Activated T-cell treated with anti-CD3 and anti-CD28 coated beads for 1 hour (primary cell): ENCODE results near the gene KRTAP5-3.

ENCODE experiments used
- DNase-seq: peaks from one replicate; pipeline ENCODE4 v3.0.0-alpha.2; 2020; ENCODE audit warnings: low read depth

Gene KRTAP5-3

GRCh38 chr11:1564535-1565172, 43.6 kb downstream of the KRTAP5-3 start:
- no peak for DNase-seq

DNA sequence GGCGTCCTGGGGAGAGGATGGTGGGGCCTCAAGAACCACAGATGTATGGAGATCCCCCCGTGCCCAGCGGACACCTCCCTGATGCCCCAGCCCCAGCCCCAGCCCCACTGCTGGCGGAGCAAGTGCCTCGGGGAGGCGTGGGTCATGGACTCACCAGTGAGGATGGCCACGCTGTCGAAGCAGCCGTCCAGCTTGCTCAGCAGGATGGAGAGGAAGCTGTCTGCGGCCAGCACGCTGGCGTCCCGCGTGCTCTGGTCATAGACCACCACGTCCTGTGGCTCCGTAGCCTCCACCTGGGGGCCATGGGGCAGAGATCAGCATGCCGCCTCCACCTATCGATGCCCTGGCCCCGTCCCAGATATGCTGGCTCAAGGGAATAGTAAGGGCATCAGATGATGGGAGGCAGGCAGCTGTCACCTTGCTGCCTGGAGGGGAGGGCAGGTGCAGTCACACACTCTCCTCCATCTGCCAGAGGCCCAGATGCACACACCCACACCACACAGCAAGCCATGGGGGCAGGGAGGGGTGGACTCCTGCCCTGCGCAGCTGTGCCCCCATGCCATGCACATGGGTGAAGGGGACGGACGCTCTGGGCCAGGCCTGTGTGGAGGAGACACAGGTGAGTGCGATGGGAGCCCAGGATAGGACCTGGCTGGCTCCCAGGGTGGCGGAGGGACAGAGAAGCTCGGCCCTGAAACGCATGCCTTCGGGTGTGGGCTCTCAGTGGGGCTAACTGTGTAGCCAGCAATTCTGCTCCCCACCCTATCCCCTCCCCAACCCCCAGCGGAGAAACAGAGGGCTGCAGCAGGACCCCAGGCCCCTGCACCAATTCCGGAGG, 44.3 kb downstream of the KRTAP5-3 start:
- no peak for DNase-seq

DNA sequence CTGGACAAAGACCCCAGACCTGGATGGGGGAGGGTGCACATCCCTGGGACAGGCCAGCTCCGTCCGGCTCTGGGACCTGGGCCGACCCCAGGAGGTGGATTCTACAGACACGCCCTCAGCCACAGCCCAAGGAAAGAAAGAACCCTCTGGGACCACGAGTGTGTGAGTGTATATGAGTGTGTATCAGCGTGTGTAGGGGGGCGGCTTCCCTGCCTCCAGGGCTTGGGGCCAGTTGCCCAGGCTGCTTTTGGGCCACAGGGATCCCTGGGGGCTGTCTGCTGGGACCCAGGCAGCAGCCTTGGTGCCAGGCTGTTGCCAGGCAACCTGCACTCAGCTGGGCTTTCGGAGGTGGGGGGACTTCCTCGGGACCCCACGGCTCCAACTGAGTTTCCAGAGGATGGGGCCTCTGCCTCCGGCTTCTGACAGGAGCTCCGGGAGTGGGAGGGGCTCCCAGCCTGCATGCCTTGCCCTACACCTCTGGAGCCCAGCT, 45.1 kb downstream of the KRTAP5-3 start:
- DNase-seq = no peak

- no peak for DNase-seq
Observed at GRCh38 chr11:1562469-1563148, 45.7 kb downstream of the KRTAP5-3 start.

DNA sequence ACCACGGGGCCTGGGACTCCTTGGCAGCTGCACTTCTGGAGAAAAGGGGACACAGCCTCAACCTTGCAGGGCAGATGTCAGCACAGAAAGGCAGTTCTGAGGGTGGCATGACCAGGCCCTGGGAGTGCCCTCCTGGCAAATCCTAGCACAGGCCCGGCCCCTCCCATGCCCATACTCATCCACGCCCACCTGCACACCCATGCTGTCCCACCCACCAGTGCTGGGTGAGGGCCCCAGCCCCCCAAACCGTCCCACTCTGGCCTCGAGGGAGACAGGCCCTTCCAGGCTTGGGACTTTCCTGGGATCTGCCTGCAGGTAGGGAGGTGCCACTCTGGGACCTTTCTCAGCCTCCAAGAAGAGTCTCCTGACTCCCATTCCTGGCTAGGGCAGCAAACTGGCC, 46.3 kb downstream of the KRTAP5-3 start:
- DNase-seq = no peak

DNA sequence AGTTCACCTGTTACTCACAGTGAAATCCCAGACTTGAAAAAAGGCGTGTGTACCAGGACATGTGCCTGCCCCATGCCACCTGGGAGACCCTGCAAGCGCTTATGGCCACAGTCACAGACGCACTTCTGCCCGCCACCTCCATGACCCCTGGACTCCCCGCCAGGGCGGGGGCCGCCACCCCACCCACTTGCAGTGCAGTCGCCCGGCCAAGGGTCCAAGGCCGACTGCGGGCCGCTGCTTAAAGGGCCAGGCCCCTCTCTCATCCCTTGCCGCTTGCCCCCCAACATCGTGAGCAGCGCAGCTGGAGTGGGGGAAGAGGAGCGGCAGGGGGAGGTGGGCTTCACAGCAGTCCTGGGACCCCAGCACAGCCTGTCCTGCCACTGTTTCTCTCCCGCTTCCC, 47.0 kb downstream of the KRTAP5-3 start:
- no peak for DNase-seq

DNA sequence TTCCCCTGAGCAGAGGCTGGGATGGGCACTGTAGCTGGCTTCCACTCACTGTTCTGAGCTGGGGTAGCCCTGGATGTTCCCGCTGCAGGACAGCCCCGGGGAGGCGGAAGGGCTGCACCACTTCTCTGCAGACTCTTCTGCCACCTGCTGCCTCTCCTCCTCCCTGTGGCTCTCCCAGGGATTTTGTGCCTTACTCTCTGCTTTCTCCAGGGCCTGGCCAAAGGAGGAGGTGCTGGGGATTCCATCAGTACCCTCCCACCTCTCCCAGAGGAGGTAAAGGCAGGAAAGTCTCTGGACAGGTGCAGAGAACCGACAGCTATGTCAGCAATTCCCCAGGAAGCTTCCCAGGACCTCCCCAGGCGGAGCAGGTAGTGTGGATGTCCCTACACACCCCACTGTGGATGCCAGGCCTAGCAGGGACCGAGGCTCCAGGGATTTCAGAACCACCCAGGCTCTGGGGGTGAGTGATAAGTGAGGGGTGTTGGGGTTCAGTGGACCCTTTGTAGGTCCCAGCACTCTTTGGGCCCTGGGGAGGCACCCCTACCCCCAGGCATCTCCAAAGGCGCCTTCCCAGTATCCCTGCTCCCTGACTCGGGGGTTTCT, 47.5 kb downstream of the KRTAP5-3 start:
- DNase-seq = no peak

- DNase-seq = no peak
Observed at GRCh38 chr11:1560002-1560648, 48.1 kb downstream of the KRTAP5-3 start.

DNA sequence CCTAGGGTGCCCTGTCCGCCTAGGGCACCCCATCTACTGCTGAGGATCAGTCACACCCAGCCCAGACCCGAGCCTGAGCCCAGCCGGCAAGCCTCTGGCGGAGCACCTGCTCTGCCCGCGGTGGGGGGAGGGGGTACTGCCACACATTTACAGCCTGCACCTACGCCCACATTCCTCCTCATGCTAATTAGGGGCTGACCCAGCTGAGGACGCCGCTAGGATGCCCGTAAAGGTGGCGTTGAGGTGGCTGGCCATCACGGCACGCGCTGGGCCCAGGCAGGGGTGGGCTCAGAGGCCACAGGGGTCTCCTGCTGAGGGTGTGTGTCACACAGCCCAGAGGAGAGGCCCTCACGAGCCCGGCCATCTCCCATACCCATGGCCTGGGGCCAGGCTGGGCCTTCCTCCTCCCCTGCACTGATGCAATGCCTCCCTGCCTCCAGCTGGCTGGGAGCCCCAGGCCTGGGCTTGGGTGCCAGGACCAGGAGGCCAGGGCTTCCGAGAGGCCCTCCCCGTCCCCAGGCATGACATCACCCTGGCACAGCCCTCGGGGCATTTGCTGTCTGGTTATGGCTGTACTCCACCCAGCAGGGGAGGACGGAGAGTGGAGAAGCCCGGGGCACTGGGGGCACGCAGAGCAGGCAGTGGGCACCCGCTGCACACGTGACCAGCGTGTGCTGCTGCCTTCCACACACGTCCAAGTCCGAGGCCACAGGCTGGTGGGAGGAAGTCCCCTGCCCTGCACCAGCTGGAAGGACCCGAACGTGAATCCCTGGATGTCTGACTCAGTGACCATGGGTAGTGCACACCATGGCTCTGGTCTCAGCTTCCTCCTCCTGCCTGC, 48.9 kb downstream of the KRTAP5-3 start:
- DNase-seq = no peak

DNA sequence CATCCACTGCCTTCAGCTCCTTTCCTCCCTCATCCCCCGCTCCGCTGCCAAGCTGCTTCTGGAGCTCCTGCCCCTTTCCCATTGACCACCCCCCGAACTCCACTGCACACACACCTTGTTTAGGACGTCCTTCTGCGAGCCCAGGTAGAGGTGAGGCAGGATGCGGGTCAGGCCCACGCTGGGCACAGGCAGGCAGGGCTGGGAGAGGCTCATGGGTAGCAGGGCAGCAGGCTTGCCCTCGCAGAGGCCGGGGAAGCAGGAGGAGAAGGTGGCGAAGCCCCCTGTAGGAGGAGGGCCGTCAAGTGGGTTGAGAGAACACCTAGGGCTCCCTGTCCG, 49.5 kb downstream of the KRTAP5-3 start:
- DNase-seq = no peak

GRCh38 chr11:1557904-1558774, 50.1 kb downstream of the KRTAP5-3 start:
- DNase-seq = no peak
